ENCODE results near the gene CAMTA1.

The CAMTA1 gene

DNA sequence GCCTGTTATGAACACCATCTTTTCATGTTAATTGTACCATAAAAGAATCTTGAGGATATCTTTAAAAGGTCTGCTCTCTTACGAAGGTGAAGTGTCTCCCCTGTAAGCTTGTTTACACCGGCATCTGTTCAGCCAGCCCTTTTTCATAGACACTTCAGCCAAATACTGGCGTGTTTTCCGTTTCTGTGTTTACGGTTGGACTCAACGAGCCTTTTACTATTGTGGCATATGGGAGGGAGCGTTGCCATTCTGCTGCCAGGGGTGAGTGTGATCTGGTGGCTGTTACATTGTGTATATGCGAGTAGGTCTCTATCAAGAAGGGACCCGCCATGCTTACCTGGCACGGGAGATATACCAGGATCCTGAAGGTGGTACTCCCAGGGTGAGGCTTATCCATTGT lies 433.8 kb downstream of the CAMTA1 start:
- Histone ChIP-seq H3K4me1 (ENCODE audit: control insufficient read depth, insufficient read depth, low read length) (no peaks in the 10 kb centered on the region), H3K27me3 (ENCODE audit: control insufficient read depth, insufficient read depth, low read length) (no peaks in the 10 kb centered on the region), H3K9ac (ENCODE audit: low read length) (no peak overlapping the region), H3K36me3 (ENCODE audit: control insufficient read depth, insufficient read depth, low read length) (no peaks in the 10 kb centered on the region), H3K27ac (ENCODE audit: low read depth, low read length) (no peak overlapping the region), H3K9me3 (ENCODE audit: control insufficient read depth, insufficient read depth, low read depth, low read length) (no peaks in the 10 kb centered on the region), H3K4me3 (ENCODE audit: low read depth, low read length) (no peak overlapping the region)

DNA sequence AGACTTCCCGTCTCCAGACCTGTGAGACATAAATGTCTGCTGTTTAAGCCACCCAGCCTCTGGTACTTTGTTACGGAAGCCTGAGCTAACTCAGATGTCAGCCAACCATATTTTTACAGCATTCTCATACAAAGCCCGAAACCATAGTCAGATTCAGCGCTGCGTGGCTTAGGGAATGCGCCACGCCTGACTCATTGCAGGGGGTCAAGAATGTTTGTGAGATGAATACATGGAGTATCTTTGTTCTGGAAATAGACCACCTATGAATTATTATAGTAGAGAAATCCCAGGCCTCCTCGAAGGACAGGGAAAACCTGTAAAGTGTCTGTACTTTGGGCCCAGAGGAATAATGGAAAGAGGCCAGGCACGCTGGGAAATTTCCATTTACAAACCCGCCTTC lies 434.8 kb downstream of the CAMTA1 start:
- no peaks in the 10 kb centered on the region for H3K36me3 ChIP-seq (ENCODE audit: control insufficient read depth, insufficient read depth, low read length)
- H3K9ac ChIP-seq (ENCODE audit: low read length): no peak overlapping the region
- H3K4me1 ChIP-seq (ENCODE audit: control insufficient read depth, insufficient read depth, low read length): no peaks in the 10 kb centered on the region
- no peak overlapping the region for H3K27ac ChIP-seq (ENCODE audit: low read depth, low read length)
- no peaks in the 10 kb centered on the region for H3K27me3 ChIP-seq (ENCODE audit: control insufficient read depth, insufficient read depth, low read length)
- H3K4me3 ChIP-seq (ENCODE audit: low read depth, low read length): no peak overlapping the region
- H3K9me3 ChIP-seq (ENCODE audit: control insufficient read depth, insufficient read depth, low read depth, low read length): no peaks in the 10 kb centered on the region

DNA sequence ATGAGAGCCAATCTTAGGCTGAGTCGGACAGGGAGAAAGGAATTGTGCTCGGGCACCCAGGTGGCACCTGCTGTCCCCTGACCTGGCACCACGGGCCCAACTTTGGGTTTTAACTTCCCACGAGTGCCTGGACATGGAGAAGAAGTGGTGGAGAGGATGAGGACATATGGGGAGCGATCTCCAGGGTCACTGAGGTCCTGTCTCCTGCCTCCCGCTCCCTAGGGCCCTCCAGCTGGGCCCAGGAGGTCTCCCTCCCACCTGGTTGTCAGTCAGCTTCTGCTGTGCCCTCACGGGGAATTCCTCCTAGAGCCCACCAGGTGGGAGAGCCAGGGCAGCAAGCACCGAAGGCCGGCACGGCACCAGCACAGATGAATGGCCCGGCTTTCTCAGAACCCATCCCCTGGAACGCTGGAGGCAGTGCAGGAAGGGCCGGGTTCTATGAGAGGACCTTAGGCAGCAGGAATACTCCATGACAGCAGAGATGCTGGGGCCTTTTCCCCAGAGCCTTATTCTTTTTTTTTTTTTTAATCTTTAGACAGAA lies 435.5 kb downstream of the CAMTA1 start:
- Histone ChIP-seq H3K9me3 (ENCODE audit: control insufficient read depth, insufficient read depth, low read depth, low read length) (no peaks in the 10 kb centered on the region), H3K9ac (ENCODE audit: low read length) (no peak overlapping the region), H3K4me3 (ENCODE audit: low read depth, low read length) (no peak overlapping the region), H3K27me3 (ENCODE audit: control insufficient read depth, insufficient read depth, low read length) (no peaks in the 10 kb centered on the region), H3K4me1 (ENCODE audit: control insufficient read depth, insufficient read depth, low read length) (no peaks in the 10 kb centered on the region), H3K36me3 (ENCODE audit: control insufficient read depth, insufficient read depth, low read length) (no peaks in the 10 kb centered on the region), H3K27ac (ENCODE audit: low read depth, low read length) (no peak overlapping the region)

DNA sequence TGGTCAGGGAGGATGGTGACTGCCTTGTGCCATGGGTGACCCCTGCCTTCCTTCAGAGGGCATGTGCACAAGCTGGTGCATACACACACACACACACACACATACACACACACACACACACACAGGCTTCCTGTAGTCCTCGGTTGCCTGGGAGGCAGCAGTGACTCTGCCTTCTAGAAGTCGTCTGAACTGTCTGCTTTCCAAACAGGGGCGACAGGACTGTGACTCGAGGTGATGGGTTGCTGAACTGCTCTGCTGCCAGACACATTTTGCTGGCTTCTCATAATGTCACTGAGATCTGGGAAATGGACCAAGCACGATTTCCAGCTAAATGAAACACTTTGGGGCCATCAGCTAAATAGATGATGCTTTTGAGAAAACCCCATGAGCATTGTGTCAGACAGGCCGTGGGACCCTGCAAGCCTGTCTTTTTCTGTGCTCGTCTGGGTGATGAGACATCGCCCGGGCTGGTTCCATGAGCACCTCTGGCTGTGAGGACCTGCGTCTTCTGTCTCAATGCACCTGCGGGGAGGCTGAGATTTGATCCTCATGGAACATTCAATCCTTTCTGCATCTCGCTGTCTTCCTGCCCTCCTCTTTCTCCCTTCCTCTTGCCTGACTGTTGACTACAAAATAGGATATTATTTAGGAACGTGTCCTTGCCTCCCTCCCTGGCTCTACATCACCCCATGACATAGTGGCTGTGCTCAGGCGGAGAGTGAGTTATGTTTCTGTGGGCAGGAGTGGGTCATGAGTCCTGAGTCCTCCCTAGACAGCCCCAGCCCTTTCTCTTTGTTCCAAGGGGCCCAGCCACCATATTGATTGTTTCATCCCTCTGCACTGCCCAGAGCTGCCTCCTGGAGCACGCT lies 436.8 kb downstream of the CAMTA1 start:
- Histone ChIP-seq H3K9me3 (ENCODE audit: control insufficient read depth, insufficient read depth, low read depth, low read length) (no peaks in the 10 kb centered on the region), H3K27ac (ENCODE audit: low read depth, low read length) (no peak overlapping the region), H3K4me3 (ENCODE audit: low read depth, low read length) (no peak overlapping the region), H3K9ac (ENCODE audit: low read length) (no peak overlapping the region), H3K27me3 (ENCODE audit: control insufficient read depth, insufficient read depth, low read length) (no peaks in the 10 kb centered on the region), H3K36me3 (ENCODE audit: control insufficient read depth, insufficient read depth, low read length) (no peaks in the 10 kb centered on the region), H3K4me1 (ENCODE audit: control insufficient read depth, insufficient read depth, low read length) (no peaks in the 10 kb centered on the region)

DNA sequence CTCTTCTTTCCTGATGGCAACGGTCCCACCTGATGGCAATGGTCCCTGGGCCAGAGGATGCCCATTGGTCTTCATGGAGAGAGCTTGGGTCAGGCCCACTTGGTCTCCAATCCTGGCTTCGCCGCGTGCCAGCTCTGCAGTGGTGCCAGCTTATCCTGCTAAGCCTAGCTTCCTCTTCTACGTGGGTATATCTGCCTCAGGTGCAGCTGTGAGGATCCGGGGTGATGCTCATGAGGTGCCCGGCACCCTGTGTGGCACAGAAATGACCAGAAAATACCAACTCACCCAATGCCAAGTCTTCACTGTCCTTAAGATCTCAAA lies 437.4 kb downstream of the CAMTA1 start:
- Histone ChIP-seq H3K36me3 (ENCODE audit: control insufficient read depth, insufficient read depth, low read length) (no peaks in the 10 kb centered on the region), H3K9me3 (ENCODE audit: control insufficient read depth, insufficient read depth, low read depth, low read length) (no peaks in the 10 kb centered on the region), H3K27me3 (ENCODE audit: control insufficient read depth, insufficient read depth, low read length) (no peaks in the 10 kb centered on the region), H3K27ac (ENCODE audit: low read depth, low read length) (no peak overlapping the region), H3K9ac (ENCODE audit: low read length) (no peak overlapping the region), H3K4me3 (ENCODE audit: low read depth, low read length) (no peak overlapping the region), H3K4me1 (ENCODE audit: control insufficient read depth, insufficient read depth, low read length) (no peaks in the 10 kb centered on the region)

DNA sequence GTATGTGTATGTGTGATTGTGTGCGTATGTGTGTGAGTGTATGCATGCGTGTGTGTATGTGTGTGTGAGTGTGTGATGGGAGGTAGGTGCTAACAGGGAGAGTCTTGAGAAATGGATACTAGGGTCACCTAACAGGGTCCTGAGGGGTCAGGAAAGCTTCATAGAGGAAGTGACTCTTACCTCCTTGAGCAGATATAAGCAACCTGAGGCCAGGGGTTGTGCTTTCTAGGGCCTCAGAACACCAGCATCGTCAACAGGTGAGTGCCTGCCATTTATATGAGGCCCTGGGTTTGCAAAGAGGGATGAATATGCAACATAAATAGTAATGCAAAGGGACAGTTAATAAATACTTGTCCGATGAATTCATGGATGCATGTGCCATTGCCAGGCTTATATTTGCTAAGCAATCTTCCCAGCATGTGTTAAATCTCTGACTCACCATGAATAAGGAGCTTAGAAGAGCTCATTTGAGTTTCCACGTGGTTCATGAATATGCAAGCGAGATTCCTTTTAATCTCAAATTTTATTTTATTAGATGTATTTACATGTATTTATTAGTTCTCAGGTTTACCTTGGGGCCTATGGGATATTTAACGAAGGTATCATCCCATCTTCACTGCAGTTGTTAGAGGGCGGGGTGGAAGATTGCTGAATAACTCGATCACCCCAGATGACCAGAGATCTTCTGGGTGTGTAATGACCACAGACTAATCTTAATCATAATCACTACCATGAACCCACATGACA lies 438.3 kb downstream of the CAMTA1 start:
- Histone ChIP-seq H3K27me3 (ENCODE audit: control insufficient read depth, insufficient read depth, low read length) (no peaks in the 10 kb centered on the region), H3K36me3 (ENCODE audit: control insufficient read depth, insufficient read depth, low read length) (no peaks in the 10 kb centered on the region), H3K27ac (ENCODE audit: low read depth, low read length) (no peak overlapping the region), H3K9me3 (ENCODE audit: control insufficient read depth, insufficient read depth, low read depth, low read length) (no peaks in the 10 kb centered on the region), H3K4me1 (ENCODE audit: control insufficient read depth, insufficient read depth, low read length) (no peaks in the 10 kb centered on the region), H3K4me3 (ENCODE audit: low read depth, low read length) (no peak overlapping the region), H3K9ac (ENCODE audit: low read length) (no peak overlapping the region)

DNA sequence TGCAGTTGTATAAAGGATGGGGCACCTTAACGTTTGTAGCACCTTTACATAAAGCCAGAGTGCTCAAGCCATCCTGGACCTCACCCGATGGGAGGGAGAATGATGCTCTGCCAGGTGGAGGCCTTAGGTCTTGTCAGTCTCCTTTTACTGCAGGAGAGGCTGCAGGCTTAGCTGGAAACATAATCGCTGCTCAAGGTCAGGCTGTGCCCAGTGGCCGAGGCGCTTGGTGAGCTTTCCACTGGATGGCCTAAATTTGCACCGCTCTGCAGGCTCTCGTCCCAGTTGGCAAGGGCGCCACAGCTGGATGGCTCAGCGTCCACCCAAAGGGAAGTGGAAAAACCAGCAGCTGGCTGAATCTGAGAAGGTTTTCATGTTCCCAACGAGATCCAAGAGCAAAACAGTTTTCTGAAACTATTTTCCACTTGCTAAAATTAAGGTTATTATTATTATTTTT lies 438.9 kb downstream of the CAMTA1 start:
- Histone ChIP-seq H3K27me3 (ENCODE audit: control insufficient read depth, insufficient read depth, low read length) (no peaks in the 10 kb centered on the region), H3K27ac (ENCODE audit: low read depth, low read length) (no peak overlapping the region), H3K9ac (ENCODE audit: low read length) (no peak overlapping the region)

DNA sequence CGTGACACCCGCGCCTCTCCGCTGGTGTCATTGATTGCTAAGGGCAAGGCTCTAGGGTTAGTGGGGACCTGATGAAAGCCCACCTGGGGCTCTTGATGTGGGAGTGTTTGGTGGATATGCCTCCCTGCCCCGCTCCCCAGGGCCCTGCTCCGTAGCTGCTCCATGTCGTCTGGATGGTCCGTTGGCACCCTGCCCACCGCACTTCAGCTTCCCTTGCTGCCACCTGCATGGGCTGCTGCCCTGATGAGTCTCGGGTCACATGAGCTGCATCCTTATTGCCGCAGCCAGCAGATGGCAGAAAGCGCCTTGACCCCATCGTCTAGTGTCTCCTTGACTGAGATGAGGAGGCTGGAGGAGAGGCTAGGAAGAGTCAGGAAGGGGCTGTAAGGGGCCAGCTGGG lies 439.4 kb downstream of the CAMTA1 start:
- Histone ChIP-seq H3K36me3 (ENCODE audit: control insufficient read depth, insufficient read depth, low read length) (no peaks in the 10 kb centered on the region), H3K9me3 (ENCODE audit: control insufficient read depth, insufficient read depth, low read depth, low read length) (no peaks in the 10 kb centered on the region), H3K4me3 (ENCODE audit: low read depth, low read length) (no peak overlapping the region), H3K27me3 (ENCODE audit: control insufficient read depth, insufficient read depth, low read length) (no peaks in the 10 kb centered on the region), H3K4me1 (ENCODE audit: control insufficient read depth, insufficient read depth, low read length) (no peaks in the 10 kb centered on the region), H3K9ac (ENCODE audit: low read length) (no peak overlapping the region), H3K27ac (ENCODE audit: low read depth, low read length) (no peak overlapping the region)

More for the DNA sequence above, 438.9 kb downstream of the CAMTA1 start:
- H3K4me1 ChIP-seq (ENCODE audit: control insufficient read depth, insufficient read depth, low read length): no peaks in the 10 kb centered on the region
- no peaks in the 10 kb centered on the region for H3K9me3 ChIP-seq (ENCODE audit: control insufficient read depth, insufficient read depth, low read depth, low read length)
- no peaks in the 10 kb centered on the region for H3K36me3 ChIP-seq (ENCODE audit: control insufficient read depth, insufficient read depth, low read length)
- no peak overlapping the region for H3K4me3 ChIP-seq (ENCODE audit: low read depth, low read length)

DNA sequence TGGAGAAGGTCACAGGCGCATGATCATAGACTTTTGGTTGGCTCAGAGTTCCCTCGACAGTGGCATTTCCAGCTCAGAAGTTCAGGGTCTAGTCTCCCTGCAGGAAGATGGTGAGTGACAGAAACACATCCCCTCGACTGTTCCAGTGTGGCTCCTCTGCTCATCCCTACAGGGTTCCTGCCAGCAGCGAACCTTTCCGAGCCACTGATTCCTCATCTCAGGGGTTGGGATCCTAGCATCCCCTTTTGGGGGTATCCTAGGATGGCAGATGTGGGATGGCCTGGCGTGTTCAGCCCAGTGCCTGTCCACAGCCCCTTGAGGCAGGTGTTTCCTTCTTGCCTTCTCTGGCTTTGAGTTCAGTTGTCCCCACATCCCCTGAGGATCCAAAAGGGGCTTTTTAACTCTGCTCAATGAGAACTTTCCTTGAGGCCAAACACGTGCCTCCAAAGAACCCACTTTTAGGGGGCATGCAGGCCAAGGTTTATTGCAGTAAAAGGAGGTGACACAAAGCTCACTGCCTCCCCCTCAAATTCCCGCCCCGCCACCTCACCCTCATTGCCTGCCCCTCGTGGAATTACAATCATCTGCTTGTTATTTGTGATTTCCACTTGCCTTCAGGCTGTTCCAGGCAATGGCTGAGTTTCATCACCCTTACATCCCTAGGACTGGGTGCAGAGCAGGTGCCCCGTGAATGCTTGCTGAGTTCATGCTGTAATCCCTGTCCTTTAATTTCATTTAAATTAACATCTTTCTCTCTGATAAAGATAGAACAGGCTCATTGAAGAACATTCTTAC lies 440.7 kb downstream of the CAMTA1 start:
- Histone ChIP-seq H3K9me3 (ENCODE audit: control insufficient read depth, insufficient read depth, low read depth, low read length) (no peaks in the 10 kb centered on the region), H3K27me3 (ENCODE audit: control insufficient read depth, insufficient read depth, low read length) (no peaks in the 10 kb centered on the region), H3K27ac (ENCODE audit: low read depth, low read length) (no peak overlapping the region), H3K4me1 (ENCODE audit: control insufficient read depth, insufficient read depth, low read length) (no peaks in the 10 kb centered on the region), H3K36me3 (ENCODE audit: control insufficient read depth, insufficient read depth, low read length) (no peaks in the 10 kb centered on the region), H3K9ac (ENCODE audit: low read length) (no peak overlapping the region), H3K4me3 (ENCODE audit: low read depth, low read length) (no peak overlapping the region)

DNA sequence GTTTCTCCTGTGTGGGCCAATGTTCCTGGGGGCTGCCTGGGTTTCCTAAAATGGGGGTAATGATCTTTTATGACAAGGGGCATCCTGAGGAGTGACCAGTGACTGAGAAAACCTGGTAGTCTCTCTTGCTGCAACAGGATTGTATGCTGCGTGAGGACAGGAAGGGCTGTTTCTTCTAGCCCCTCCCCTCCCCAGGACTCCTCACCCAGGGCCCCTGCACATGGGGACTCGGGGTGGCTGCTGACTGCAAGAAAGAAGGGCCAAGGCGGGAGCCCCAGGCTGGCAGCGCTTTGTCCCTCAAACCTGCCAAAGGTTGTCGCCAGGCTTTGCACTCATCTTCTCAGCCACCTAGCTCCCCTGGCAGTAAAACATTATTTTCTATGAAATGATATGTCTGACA lies 442.4 kb downstream of the CAMTA1 start:
- H3K27ac ChIP-seq (ENCODE audit: low read depth, low read length): no peak overlapping the region
- H3K9ac ChIP-seq (ENCODE audit: low read length): no peak overlapping the region
- H3K27me3 ChIP-seq (ENCODE audit: control insufficient read depth, insufficient read depth, low read length): no peaks in the 10 kb centered on the region
- H3K4me1 ChIP-seq (ENCODE audit: control insufficient read depth, insufficient read depth, low read length): no peaks in the 10 kb centered on the region
- H3K36me3 ChIP-seq (ENCODE audit: control insufficient read depth, insufficient read depth, low read length): no peaks in the 10 kb centered on the region
- no peaks in the 10 kb centered on the region for H3K9me3 ChIP-seq (ENCODE audit: control insufficient read depth, insufficient read depth, low read depth, low read length)
- no peak overlapping the region for H3K4me3 ChIP-seq (ENCODE audit: low read depth, low read length)
